ENCODE results near the gene CANX. TPM values are rescaled to one million over a fixed set of nuclear protein-coding genes. Genes with fewer than 3 reads are reported as not detected.

CANX gene
- total and polyA plus RNA-seq, 2 of the 13 experiments (the other 11 are each of a cell fraction or from before 2014, with no cell fraction given), result 477 to 680 TPM

DNA sequence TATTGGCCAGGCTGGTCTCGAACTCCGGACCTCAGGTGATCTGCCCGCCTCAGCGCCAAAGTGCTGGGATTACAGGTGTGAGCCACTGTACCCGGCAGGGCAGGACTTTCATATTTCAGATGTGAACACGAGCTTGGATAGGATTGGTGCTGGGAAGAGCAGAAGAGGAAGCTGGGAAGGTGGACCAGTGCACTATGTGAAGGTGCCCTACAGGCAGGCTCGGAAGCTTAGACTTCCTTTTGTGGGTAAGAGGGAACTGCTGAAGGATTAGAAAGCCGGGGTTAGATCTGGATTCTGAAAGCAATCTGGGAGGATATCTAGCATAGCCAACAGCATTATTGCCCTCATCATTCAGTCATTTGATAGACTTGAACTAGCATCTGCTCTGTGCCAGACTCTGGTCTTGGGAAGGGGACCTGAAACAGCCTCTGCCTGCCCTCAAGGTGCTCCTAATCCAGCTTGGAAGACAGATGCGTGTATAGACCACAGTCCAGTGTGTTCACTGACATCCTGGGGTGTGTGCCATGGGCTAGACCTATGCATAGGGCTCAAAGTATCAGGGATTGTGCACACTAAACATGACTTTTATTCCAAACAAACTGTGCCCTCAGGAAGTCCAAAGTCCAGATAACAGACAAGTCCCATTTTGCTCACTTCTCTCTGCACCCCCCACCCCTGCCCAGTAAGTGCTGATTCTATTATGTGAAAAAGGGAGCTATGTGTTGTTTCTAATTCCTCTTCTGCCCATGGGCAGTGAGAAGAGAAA, 18.6 kb upstream of the CANX start (continued):
- TF ChIP-seq ZBTB33 (CRISPR knock-in tag; IDR thresholded peaks at IDR 0.05), result peak; percentile 68
- no peak for TF ChIP-seq HNRNPL (IDR thresholded peaks at IDR 0.05; ENCODE audit: low read depth, low read length)
- no peak for TF ChIP-seq ZNF761 (CRISPR knock-in tag; conservative IDR thresholded peaks at IDR 0.05)
- peak; percentile 56 for TF ChIP-seq SKI (IDR thresholded peaks at IDR 0.05; ENCODE audit: partially characterized antibody)
- no peak; the same call in 1 of the 2 replicates for TF ChIP-seq FOXC1 (CRISPR knock-in tag; IDR thresholded peaks at IDR 0.05; ENCODE audit: borderline replicate concordance)
- TF ChIP-seq, protein P1, sequence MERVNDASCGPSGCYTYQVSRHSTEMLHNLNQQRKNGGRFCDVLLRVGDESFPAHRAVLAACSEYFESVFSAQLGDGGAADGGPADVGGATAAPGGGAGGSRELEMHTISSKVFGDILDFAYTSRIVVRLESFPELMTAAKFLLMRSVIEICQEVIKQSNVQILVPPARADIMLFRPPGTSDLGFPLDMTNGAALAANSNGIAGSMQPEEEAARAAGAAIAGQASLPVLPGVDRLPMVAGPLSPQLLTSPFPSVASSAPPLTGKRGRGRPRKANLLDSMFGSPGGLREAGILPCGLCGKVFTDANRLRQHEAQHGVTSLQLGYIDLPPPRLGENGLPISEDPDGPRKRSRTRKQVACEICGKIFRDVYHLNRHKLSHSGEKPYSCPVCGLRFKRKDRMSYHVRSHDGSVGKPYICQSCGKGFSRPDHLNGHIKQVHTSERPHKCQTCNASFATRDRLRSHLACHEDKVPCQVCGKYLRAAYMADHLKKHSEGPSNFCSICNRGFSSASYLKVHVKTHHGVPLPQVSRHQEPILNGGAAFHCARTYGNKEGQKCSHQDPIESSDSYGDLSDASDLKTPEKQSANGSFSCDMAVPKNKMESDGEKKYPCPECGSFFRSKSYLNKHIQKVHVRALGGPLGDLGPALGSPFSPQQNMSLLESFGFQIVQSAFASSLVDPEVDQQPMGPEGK (CRISPR knock-in tag; IDR thresholded peaks at IDR 0.05), result peak; percentile 75
- no peak for TF ChIP-seq ZNF431 (CRISPR knock-in tag; IDR thresholded peaks at IDR 0.05; ENCODE audit: borderline replicate concordance, low read depth)
- TF ChIP-seq SETDB1 (CRISPR knock-in tag; IDR thresholded peaks at IDR 0.05; ENCODE audit: borderline replicate concordance), result no peak
- no peak for TF ChIP-seq ZBTB10 (CRISPR knock-in tag; IDR thresholded peaks at IDR 0.05; ENCODE audit: borderline replicate concordance)
- TF ChIP-seq RNF219 (CRISPR knock-in tag; IDR thresholded peaks at IDR 0.05), result no peak
- TF ChIP-seq ZFY (CRISPR knock-in tag; IDR thresholded peaks at IDR 0.05), result 0 out of 2 replicates have a peak, but pooled peaks have one; percentile 2
- TF ChIP-seq, protein P2, sequence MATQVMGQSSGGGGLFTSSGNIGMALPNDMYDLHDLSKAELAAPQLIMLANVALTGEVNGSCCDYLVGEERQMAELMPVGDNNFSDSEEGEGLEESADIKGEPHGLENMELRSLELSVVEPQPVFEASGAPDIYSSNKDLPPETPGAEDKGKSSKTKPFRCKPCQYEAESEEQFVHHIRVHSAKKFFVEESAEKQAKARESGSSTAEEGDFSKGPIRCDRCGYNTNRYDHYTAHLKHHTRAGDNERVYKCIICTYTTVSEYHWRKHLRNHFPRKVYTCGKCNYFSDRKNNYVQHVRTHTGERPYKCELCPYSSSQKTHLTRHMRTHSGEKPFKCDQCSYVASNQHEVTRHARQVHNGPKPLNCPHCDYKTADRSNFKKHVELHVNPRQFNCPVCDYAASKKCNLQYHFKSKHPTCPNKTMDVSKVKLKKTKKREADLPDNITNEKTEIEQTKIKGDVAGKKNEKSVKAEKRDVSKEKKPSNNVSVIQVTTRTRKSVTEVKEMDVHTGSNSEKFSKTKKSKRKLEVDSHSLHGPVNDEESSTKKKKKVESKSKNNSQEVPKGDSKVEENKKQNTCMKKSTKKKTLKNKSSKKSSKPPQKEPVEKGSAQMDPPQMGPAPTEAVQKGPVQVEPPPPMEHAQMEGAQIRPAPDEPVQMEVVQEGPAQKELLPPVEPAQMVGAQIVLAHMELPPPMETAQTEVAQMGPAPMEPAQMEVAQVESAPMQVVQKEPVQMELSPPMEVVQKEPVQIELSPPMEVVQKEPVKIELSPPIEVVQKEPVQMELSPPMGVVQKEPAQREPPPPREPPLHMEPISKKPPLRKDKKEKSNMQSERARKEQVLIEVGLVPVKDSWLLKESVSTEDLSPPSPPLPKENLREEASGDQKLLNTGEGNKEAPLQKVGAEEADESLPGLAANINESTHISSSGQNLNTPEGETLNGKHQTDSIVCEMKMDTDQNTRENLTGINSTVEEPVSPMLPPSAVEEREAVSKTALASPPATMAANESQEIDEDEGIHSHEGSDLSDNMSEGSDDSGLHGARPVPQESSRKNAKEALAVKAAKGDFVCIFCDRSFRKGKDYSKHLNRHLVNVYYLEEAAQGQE (IDR thresholded peaks at IDR 0.05; ENCODE audit: borderline replicate concordance in 1 of 2, low read depth in 1 of 2, low read length in 2 of 2), result 0 out of 4 replicates have a peak, but pooled peaks of 1 of the 2 experiments have one; percentile 47
- no peak for TF ChIP-seq ZNF207 (IDR thresholded peaks at IDR 0.05; ENCODE audit: borderline replicate concordance)
- peak; percentile 58; the same call in 1 of the 2 replicates for TF ChIP-seq SMAD3 (CRISPR knock-in tag; IDR thresholded peaks at IDR 0.05)
- TF ChIP-seq KDM4B (CRISPR knock-in tag; IDR thresholded peaks at IDR 0.05), result 0 out of 2 replicates have a peak, but pooled peaks have one; percentile 69

Data from HepG2 (cell line).